Measurements from ENCODE around the gene TMTC2. TPM values are rescaled to one million over a fixed set of nuclear protein-coding genes. Genes with fewer than 3 reads are reported as not detected.

Gene TMTC2
- total RNA-seq, 1 donor from 2014 or later: 20.2 TPM

DNA sequence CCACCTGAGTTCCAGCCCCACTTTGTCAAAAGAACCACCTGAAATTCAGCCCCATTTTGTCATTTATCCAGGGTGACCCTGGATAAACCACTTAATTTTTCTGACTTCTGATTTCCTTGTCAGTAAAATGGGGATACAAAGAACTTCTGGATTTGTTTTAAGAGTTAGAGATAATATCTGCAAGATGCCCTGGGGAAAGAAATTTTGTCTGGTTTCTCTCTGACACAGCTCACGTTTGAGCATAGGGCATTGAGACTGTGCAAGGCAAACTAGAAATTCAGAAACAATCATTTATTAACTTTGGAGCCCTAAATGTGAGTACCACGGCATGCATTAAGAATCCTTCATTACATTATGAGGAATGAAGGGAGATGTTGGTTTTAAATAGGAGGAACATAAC is 37.2 kb downstream of the TMTC2 start:
- H3K4me3 Mint-ChIP-seq (ENCODE audit: unreplicated experiment): no peak overlapping the region
- H3K36me3 Mint-ChIP-seq (ENCODE audit: unreplicated experiment): peaks cover 4% of the 10 kb centered on the region
- TF ChIP-seq CTCF (IDR thresholded peaks at IDR 0.05): no peak
- no peak for DNase-seq (ENCODE audit: extremely low spot score, unreplicated experiment)
- no peak overlapping the region for H3K27ac Mint-ChIP-seq (ENCODE audit: unreplicated experiment)
- H3K4me1 Mint-ChIP-seq (ENCODE audit: unreplicated experiment): no peaks in the 10 kb centered on the region
- H3K27me3 Mint-ChIP-seq (ENCODE audit: unreplicated experiment): no peaks in the 10 kb centered on the region
- H3K9me3 Mint-ChIP-seq (ENCODE audit: unreplicated experiment): no peaks in the 10 kb centered on the region

GRCh38 chr12:82725741-82726140 is 39.0 kb downstream of the TMTC2 start:
- H3K27ac Mint-ChIP-seq (ENCODE audit: unreplicated experiment): no peak overlapping the region
- H3K4me1 Mint-ChIP-seq (ENCODE audit: unreplicated experiment): no peaks in the 10 kb centered on the region
- no peak for DNase-seq (ENCODE audit: extremely low spot score, unreplicated experiment)
- no peak for TF ChIP-seq CTCF (IDR thresholded peaks at IDR 0.05)
- no peaks in the 10 kb centered on the region for H3K27me3 Mint-ChIP-seq (ENCODE audit: unreplicated experiment)
- H3K36me3 Mint-ChIP-seq (ENCODE audit: unreplicated experiment): peaks cover 14% of the 10 kb centered on the region
- H3K4me3 Mint-ChIP-seq (ENCODE audit: unreplicated experiment): no peak overlapping the region
- no peaks in the 10 kb centered on the region for H3K9me3 Mint-ChIP-seq (ENCODE audit: unreplicated experiment)

DNA sequence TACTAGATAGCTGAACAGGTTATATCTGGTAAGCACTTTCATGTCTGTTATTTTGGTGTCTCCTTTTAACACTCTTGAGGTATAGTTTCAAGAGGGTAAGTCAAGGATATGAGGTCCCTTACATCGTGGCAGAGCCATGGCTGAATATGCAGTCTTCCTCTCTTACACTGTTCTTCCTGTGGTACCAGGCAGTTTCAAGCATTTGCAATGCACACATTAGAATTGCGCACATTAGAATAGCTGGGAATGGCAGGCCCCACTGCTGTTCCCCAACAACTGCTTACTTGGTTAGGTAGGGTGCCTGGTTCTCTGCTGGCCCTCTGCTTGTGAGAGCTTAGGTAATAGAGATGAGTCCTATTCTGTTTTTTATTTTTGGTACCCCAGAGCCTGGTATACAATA is 41.2 kb downstream of the TMTC2 start:
- DNase-seq (ENCODE audit: extremely low spot score, unreplicated experiment): no peak
- no peaks in the 10 kb centered on the region for H3K4me1 Mint-ChIP-seq (ENCODE audit: unreplicated experiment)
- H3K27me3 Mint-ChIP-seq (ENCODE audit: unreplicated experiment): no peaks in the 10 kb centered on the region
- no peak for TF ChIP-seq CTCF (IDR thresholded peaks at IDR 0.05)
- peaks cover 11% of the 10 kb centered on the region for H3K36me3 Mint-ChIP-seq (ENCODE audit: unreplicated experiment)
- H3K4me3 Mint-ChIP-seq (ENCODE audit: unreplicated experiment): no peak overlapping the region
- H3K27ac Mint-ChIP-seq (ENCODE audit: unreplicated experiment): no peak overlapping the region
- no peaks in the 10 kb centered on the region for H3K9me3 Mint-ChIP-seq (ENCODE audit: unreplicated experiment)

GRCh38 chr12:82728710-82729109 is 42.0 kb downstream of the TMTC2 start:
- no peak overlapping the region for H3K4me3 Mint-ChIP-seq (ENCODE audit: unreplicated experiment)
- no peak overlapping the region for H3K27ac Mint-ChIP-seq (ENCODE audit: unreplicated experiment)
- no peak for DNase-seq (ENCODE audit: extremely low spot score, unreplicated experiment)
- no peaks in the 10 kb centered on the region for H3K4me1 Mint-ChIP-seq (ENCODE audit: unreplicated experiment)
- no peaks in the 10 kb centered on the region for H3K9me3 Mint-ChIP-seq (ENCODE audit: unreplicated experiment)
- H3K36me3 Mint-ChIP-seq (ENCODE audit: unreplicated experiment): peaks cover 14% of the 10 kb centered on the region
- TF ChIP-seq CTCF (IDR thresholded peaks at IDR 0.05): no peak
- no peaks in the 10 kb centered on the region for H3K27me3 Mint-ChIP-seq (ENCODE audit: unreplicated experiment)

DNA sequence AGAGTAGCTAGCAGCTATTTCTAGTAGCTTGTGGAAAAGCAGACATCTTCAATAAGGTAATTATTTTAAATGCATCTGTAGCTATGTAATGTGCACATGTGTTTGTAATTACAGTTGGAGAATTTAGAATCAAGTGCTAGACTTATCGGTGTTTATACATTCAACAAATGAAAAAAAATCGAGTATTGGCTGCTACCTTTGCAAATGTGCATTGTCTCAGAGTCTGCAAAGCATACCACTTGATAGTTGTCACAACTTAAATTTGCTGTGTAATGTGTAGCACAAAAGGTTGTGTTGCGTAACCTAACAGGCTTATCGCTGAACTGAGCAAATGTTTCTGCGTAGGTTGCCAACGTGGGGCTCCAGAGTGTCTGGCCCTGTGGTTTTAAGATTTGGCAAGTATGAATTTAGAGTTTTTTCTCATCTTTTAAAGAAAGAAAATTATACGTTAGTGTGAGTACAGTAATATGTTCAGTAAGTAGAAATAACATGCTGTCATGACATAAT is 44.3 kb downstream of the TMTC2 start:
- no peak for TF ChIP-seq CTCF (IDR thresholded peaks at IDR 0.05)
- DNase-seq (ENCODE audit: extremely low spot score, unreplicated experiment): no peak
- Mint-ChIP-seq H3K36me3 (ENCODE audit: unreplicated experiment) (peaks cover 18% of the 10 kb centered on the region), H3K9me3 (ENCODE audit: unreplicated experiment) (no peaks in the 10 kb centered on the region), H3K27me3 (ENCODE audit: unreplicated experiment) (no peaks in the 10 kb centered on the region), H3K27ac (ENCODE audit: unreplicated experiment) (no peak overlapping the region), H3K4me1 (ENCODE audit: unreplicated experiment) (peaks cover 6% of the 10 kb centered on the region), H3K4me3 (ENCODE audit: unreplicated experiment) (no peak overlapping the region)

Data from osteocyte (in vitro differentiated cells).